Skeletal muscle tissue (tissue), 4 donors: Measurements from ENCODE around the gene TUBB3. TPM values are rescaled to one million over a fixed set of nuclear protein-coding genes. Genes with fewer than 3 reads are reported as not detected.

Experiments used
- H3K27ac ChIP-seq: one replicate; pipeline ENCODE4 v1.7.0; 2013; ENCODE audit warnings: mild to moderate bottlenecking, low read depth, low read length, inconsistent platforms
- H3K27me3 ChIP-seq, 3 donors: one replicate each; pipeline ENCODE4 v1.7.0; 2013; ENCODE audit warnings: low read length in 3 of 3; ENCODE audit not compliant: control insufficient read depth in 3 of 3, insufficient read depth in 3 of 3
- H3K36me3 ChIP-seq, 3 donors: one replicate each; pipeline ENCODE4 v1.7.0; 2013; ENCODE audit warnings: low read length in 3 of 3; ENCODE audit not compliant: control insufficient read depth in 3 of 3, insufficient read depth in 3 of 3
- H3K4me1 ChIP-seq, 3 donors: one replicate each; pipeline ENCODE4 v1.7.0; 2013; ENCODE audit warnings: low read length in 3 of 3, mild to moderate bottlenecking in 3 of 3; ENCODE audit not compliant: control insufficient read depth in 3 of 3, insufficient read depth in 3 of 3
- H3K4me3 ChIP-seq, 3 donors: one replicate each; pipeline ENCODE4 v1.7.0; 2013; ENCODE audit warnings: low read length in 3 of 3
- H3K9ac ChIP-seq, 3 donors: one replicate each; pipeline ENCODE4 v1.7.0; 2013; ENCODE audit warnings: low read length in 3 of 3, mild to moderate bottlenecking in 3 of 3, moderate library complexity in 2 of 3, low read depth in 1 of 3
- H3K9me3 ChIP-seq, 3 donors: one replicate each; pipeline ENCODE4 v1.7.0; 2013; ENCODE audit warnings: low read length in 3 of 3; ENCODE audit not compliant: control insufficient read depth in 3 of 3
- total RNA-seq: library from RNA; depleted of rRNA; stranded (reverse); fragments of >200 nt; gene quantifications from one replicate; pipeline ENCODE4 v1.2.3, GENCODE V29; 2014
- donor health status: Osteomylitis.

The TUBB3 gene
- total RNA-seq, 1 donor from 2014 or later = 18.3 TPM

DNA sequence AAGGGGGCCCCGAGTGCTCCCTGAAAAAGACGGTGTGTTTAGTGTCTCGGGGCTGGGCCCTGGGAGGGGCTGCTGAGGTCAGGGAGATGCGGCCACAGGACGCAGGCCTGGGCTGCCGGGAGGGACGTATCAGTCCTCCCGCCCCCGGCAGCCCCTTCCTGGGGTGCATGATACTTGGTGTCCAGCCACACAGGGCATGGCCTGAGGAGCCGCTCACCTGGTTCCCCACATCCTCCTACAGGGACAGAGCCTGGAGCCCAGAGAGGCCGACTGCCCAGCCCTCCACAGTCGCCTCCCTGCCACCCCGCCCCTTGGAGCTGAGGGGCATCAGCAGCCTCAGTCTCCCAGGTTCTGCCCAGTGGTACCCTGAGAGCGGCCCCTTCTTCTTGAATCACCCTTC lies 13.4 kb downstream of the TUBB3 start:
- Histone ChIP-seq H3K27me3 (peaks cover 3 to 12% (median 8%) of the 10 kb centered on the region in 3 donors), H3K9ac (no peak overlapping the region), H3K4me3 (no peak overlapping the region), H3K4me1 (no peaks in the 10 kb centered on the region), H3K9me3 (no peaks in the 10 kb centered on the region), H3K27ac (no peak overlapping the region), H3K36me3 (no peaks in the 10 kb centered on the region)

DNA sequence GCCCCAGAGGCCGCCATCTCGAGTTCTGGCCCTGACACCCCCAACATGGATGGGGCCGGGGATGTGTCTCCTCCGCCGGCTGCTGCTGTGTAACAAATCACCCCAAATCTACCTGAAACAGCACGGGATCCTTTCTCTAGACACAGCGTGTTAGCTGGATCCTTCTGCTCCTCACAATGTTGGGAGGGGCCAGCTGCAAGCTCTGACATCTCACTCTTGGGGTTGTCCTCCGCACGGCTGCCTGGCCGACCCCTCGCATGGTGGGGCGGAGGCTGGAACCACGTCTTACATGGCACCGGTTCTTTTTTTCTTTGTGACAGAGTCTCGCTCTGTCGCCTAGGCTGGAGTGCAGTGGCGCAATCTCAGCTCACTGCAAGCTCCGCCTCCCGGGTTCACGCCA lies 13.8 kb downstream of the TUBB3 start:
- H3K36me3 ChIP-seq = no peaks in the 10 kb centered on the region
- H3K9ac ChIP-seq = no peak overlapping the region
- no peak overlapping the region for H3K4me3 ChIP-seq
- H3K9me3 ChIP-seq = no peaks in the 10 kb centered on the region
- peaks cover 3 to 12% (median 8%) of the 10 kb centered on the region in 3 donors for H3K27me3 ChIP-seq
- no peaks in the 10 kb centered on the region for H3K4me1 ChIP-seq
- no peak overlapping the region for H3K27ac ChIP-seq

DNA sequence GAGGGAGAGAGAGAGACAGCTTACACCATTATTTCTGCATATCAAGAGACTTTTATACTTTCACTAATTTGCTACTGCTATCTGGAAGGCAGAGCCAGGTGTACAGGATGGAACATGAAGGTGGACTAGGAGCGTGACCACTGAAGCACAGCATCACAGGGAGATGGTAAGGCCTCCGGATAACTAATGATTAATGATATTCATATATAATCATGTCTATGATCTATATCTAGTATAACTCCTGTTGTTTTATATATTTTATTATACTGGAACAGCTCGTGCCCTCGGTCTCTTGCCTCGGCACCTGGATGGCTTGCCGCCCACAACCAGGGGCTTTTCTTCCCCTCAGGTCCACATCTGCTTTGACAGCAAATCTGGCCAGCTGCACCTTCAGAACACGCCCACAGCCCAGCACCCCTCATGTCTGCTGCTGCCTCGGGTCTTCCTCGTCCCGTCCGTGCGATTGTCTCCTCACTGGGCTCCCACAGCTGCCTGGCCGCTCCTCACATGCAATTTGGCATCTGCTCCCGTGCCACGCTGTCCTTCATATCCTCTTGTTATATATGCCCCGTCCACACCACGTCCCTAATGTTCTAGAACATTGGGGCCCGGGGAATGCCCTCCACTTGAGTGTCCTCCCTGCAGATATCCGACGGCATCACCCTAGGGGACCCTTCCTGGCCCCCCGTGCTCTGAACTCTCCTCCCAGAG lies 15.2 kb downstream of the TUBB3 start:
- no peak overlapping the region for H3K4me3 ChIP-seq

GRCh38 chr16:89944773-89945172 lies 21.6 kb downstream of the TUBB3 start:
- Histone ChIP-seq H3K27me3 (peaks cover 0 to 4% (median 0%) of the 10 kb centered on the region in 3 donors), H3K9ac (no peak overlapping the region), H3K27ac (no peak overlapping the region), H3K4me1 (peaks cover 9 to 17% (median 14%) of the 10 kb centered on the region in 3 donors), H3K9me3 (no peaks in the 10 kb centered on the region), H3K4me3 (no peak overlapping the region), H3K36me3 (no peaks in the 10 kb centered on the region)

More for the DNA sequence above, 15.2 kb downstream of the TUBB3 start:
- Histone ChIP-seq H3K4me1 (no peaks in the 10 kb centered on the region), H3K9me3 (no peaks in the 10 kb centered on the region), H3K36me3 (no peaks in the 10 kb centered on the region), H3K9ac (no peak overlapping the region), H3K27ac (no peak overlapping the region), H3K27me3 (peaks cover 3 to 12% (median 8%) of the 10 kb centered on the region in 3 donors)

- Histone ChIP-seq H3K9ac (no peak overlapping the region), H3K4me1 (peaks cover 9 to 17% (median 14%) of the 10 kb centered on the region in 3 donors), H3K36me3 (no peaks in the 10 kb centered on the region), H3K4me3 (no peak overlapping the region), H3K27ac (no peak overlapping the region), H3K27me3 (peaks cover 0 to 4% (median 0%) of the 10 kb centered on the region in 3 donors), H3K9me3 (no peaks in the 10 kb centered on the region)
Measured at GRCh38 chr16:89945654-89946053, 22.5 kb downstream of the TUBB3 start.

- no peaks in the 10 kb centered on the region for H3K36me3 ChIP-seq
- H3K27ac ChIP-seq = no peak overlapping the region
- H3K4me3 ChIP-seq = no peak overlapping the region
- no peak overlapping the region for H3K9ac ChIP-seq
- no peaks in the 10 kb centered on the region for H3K9me3 ChIP-seq
- peaks cover 9 to 17% (median 14%) of the 10 kb centered on the region in 3 donors for H3K4me1 ChIP-seq
- peaks cover 0 to 4% (median 0%) of the 10 kb centered on the region in 3 donors for H3K27me3 ChIP-seq
Measured at GRCh38 chr16:89946515-89946914, 23.4 kb downstream of the TUBB3 start.

DNA sequence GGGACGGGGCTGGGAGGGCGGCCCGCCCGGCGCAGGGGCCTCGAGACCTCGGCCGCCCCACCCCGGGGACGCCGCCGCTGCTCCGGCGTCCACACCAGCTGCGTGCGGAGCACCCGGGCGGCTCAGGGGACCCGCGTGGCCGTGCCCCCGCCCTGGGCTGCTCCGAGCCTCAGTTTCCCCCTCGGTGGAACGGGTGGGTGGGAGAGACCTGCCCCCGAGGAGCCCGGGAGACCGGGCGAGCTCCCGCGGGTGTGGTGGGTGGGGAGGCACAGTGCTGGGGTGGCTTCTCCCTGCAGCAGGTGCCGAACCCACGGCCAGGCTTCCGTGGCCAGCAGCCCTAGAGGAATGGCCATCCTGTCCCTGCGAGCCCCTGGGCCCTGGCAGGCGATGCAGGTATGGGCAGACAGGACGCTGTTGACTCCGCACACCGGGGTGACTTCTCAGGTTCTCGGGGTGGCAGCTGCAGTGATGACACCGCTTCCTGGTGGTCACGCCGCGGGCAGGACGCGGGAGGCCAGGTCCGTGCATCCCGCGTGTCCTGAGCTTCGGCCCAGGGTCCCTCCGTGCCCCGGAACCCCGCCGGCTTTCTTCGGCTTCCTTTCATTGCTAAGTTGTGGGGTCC lies 26.1 kb downstream of the TUBB3 start:
- H3K4me3 ChIP-seq = peak overlapping the region in 2 of 3 donors; percentile 62 to 63
- H3K9me3 ChIP-seq = no peaks in the 10 kb centered on the region
- peaks cover 9 to 17% (median 14%) of the 10 kb centered on the region in 3 donors for H3K4me1 ChIP-seq
- no peak overlapping the region for H3K27ac ChIP-seq
- peaks cover 0 to 3% (median 0%) of the 10 kb centered on the region in 3 donors for H3K36me3 ChIP-seq
- H3K9ac ChIP-seq = peak overlapping the region in 2 of 3 donors; percentile 45 to 76
- H3K27me3 ChIP-seq = peaks cover 0 to 4% (median 0%) of the 10 kb centered on the region in 3 donors

DNA sequence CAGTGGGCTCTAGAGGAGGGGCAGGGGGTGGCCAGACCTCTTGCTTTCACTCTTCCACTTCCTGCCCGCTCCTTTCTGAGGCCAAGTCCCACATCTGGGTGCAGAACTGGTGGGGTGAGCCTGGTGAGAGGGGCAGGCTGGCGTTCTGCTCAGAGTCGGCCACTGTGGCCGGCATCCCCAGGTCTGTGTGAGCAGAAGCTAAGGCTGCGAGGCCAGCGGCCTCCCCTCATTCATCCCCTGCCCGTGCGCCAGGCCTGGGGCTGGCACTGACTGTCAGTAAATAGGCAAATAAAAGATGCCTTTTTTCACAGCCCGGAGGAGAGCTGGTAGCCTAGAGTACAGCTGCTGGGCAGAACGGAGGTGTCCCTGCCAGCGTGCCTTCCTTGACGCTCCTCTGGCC lies 26.6 kb downstream of the TUBB3 start:
- Histone ChIP-seq H3K9me3 (no peaks in the 10 kb centered on the region), H3K9ac (peak overlapping the region in 1 of 3 donors; percentile 76), H3K4me3 (peak overlapping the region in 2 of 3 donors; percentile 62 to 63), H3K27me3 (peaks cover 0 to 3% (median 0%) of the 10 kb centered on the region in 3 donors), H3K36me3 (peaks cover 3 to 6% (median 5%) of the 10 kb centered on the region in 3 donors), H3K4me1 (peaks cover 9 to 17% (median 14%) of the 10 kb centered on the region in 3 donors), H3K27ac (no peak overlapping the region)

DNA sequence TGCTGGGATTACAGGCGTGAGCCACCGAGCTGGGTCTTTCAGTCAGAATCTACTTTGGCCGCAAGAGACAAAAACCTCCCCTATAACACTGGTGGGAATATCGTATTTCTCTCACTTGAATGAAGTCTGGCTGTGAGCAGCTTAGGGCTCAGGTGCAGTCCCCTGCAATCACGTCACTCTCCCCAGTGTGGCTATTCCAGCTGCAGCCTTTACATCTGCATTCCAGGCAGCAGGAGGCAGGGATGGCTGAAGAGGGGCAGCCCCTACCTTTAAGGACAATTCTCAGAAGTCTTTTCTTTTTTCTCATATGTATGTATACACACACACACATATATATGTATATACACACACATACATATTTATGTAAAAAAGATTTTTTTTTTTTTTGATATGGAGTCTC lies 28.4 kb downstream of the TUBB3 start:
- Histone ChIP-seq H3K27me3 (no peaks in the 10 kb centered on the region), H3K9ac (no peak overlapping the region), H3K4me1 (peaks cover 9 to 17% (median 14%) of the 10 kb centered on the region in 3 donors), H3K27ac (no peak overlapping the region), H3K4me3 (no peak overlapping the region), H3K36me3 (peaks cover 10 to 11% (median 11%) of the 10 kb centered on the region in 3 donors), H3K9me3 (no peaks in the 10 kb centered on the region)

GRCh38 chr16:89952049-89952448 lies 28.9 kb downstream of the TUBB3 start:
- no peak overlapping the region for H3K27ac ChIP-seq
- H3K27me3 ChIP-seq = no peaks in the 10 kb centered on the region
- H3K9ac ChIP-seq = no peak overlapping the region
- no peaks in the 10 kb centered on the region for H3K9me3 ChIP-seq
- peaks cover 9 to 17% (median 14%) of the 10 kb centered on the region in 3 donors for H3K4me1 ChIP-seq
- no peak overlapping the region for H3K4me3 ChIP-seq
- peaks cover 13 to 15% (median 13%) of the 10 kb centered on the region in 3 donors for H3K36me3 ChIP-seq
